BJ (cell line): ENCODE results near the gene NOP53. TPM values are rescaled to one million over a fixed set of nuclear protein-coding genes. Genes with fewer than 3 reads are reported as not detected.
A peak's percentile ranks its signal among the peaks of the same experiment; 100 is the strongest.

Experiments used
- CTCF ChIA-PET: fragments of 350-600 bp; formaldehyde crosslinking; extraction: SDS; loops from one replicate; lab custom pipeline; 2021; ENCODE audit warnings: antibody characterized with exemption, inconsistent platforms; lab: Yijun Ruan, JAX
- POLR2A ChIA-PET: fragments of 300-600 bp; sonication (Branson Sonifier 250); formaldehyde crosslinking; extraction: SDS; loops from one replicate; lab custom pipeline; 2021; ENCODE audit warnings: antibody characterized with exemption; lab: Charles Lee
- DNase-seq: peaks from one replicate; pipeline ENCODE4 v3.0.0-alpha.2; 2011; ENCODE audit warnings: low read depth
- H3K27me3 ChIP-seq: 2 replicates; pipeline ENCODE4 v1.6.0; 2011; ENCODE audit warnings: low read length; ENCODE audit not compliant: control insufficient read depth, insufficient read depth
- H3K36me3 ChIP-seq: 2 replicates; pipeline ENCODE4 v1.5.1; 2011; ENCODE audit warnings: low read length; ENCODE audit not compliant: control insufficient read depth, insufficient read depth
- H3K4me3 ChIP-seq: 2 replicates; pipeline ENCODE4 v1.5.1; 2011; ENCODE audit warnings: low read depth, mild to moderate bottlenecking, control low read depth, low read length
- CTCF ChIP-seq: IDR thresholded peaks from 2 replicates; pipeline ENCODE4 v1.5.1; 2011; ENCODE audit warnings: low read depth, mild to moderate bottlenecking, control low read depth, inconsistent platforms, low read length, moderate library complexity; ENCODE audit not compliant: insufficient read depth
- polyA plus RNA-seq: library from polyadenylated mRNA; depleted of rRNA; stranded (reverse); fragments of >200 nt; gene quantifications from 2 replicates; pipeline ENCODE4 v1.2.3, GENCODE V29; 2011

The NOP53 gene
- polyA plus RNA-seq, 1 experiment = 135 TPM

DNA sequence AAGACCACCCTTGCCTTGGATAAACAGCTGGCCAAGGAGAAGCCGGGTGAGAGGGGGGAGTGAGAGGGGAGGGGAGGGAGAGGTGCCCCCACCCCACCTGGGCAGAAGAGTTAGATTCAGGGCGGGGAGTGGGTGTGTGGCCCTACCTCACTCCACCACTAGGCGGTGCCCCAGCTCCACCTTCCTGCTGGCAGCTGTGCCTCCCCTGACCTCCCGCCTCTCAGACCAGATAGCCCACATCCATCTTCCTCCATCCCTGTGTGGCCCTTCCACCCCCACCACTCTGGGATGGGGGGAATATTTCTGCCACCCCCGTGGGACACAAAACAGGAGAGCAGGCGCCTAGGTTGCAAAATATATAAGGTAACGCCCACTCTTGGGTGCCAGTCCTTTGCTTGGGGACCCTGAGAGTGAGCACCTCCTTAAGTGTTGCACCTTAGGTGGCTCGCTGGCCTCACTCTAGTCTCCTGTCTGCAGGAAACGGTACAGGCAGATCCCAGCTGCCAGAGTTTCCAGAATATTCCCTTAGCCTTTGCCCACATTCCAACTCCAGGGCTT, 45.9 kb upstream of the NOP53 start:
- peak; percentile 82 for TF ChIP-seq CTCF
- Histone ChIP-seq H3K4me3 (no peak overlapping the region), H3K36me3 (peaks cover 26% of the 10 kb centered on the region), H3K27me3 (no peaks in the 10 kb centered on the region)
- ChIA-PET CTCF (interaction anchor here (0.6 to 19.3 kb wide), 23 partner anchors 8 to 351 kb away, joined by 3 to 428 read pairs (median 6); partner anchors contain the start of genes DHX34, EHD2 and NAPA), POLR2A (no interaction called here)
- DNase-seq = no peak

DNA sequence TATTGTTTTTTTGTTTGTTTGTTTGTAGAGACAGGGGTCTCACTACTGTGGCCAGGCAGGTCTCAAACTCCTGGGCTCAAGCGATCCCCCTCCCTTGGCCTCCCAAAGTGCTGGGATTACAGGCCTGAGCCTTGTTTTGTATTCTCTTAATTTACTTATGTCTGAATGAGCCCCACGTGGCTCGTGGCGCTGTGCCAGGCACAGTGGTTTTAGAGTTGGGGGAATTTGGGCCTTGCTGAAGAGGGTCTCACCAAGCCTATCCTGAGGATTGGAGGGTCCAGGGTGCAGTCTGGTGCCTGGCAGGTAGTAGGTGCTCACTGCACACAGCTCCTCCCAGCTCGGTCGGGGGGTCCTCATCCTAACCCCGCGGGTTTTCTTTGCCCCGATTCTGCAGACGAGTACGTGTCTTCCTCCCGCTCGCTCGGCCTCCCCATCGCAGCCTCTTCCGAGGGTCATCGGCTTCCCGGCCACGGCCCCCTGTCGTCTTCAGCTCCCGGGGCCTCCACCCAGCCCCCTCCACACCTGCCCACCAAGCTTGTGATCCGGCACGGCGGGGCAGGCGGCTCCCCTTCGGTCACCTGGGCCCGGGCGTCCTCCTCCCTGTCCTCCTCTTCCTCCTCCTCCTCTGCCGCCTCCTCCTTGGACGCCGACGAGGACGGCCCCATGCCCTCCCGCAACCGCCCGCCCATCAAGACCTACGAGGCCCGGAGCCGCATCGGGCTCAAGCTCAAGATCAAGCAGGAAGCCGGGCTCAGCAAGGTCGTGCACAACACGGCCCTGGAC, 44.2 kb upstream of the NOP53 start:
- no peaks in the 10 kb centered on the region for H3K27me3 ChIP-seq
- H3K36me3 ChIP-seq = peaks cover 23% of the 10 kb centered on the region
- DNase-seq = no peak
- POLR2A ChIA-PET = no interaction called here
- no peak overlapping the region for H3K4me3 ChIP-seq
- TF ChIP-seq CTCF = no peak
- CTCF ChIA-PET = interaction anchor here (1.0 to 19.3 kb wide), 4 partner anchors 11 to 269 kb away, joined by 3 to 428 read pairs (median 10); partner anchors contain the start of gene NAPA

DNA sequence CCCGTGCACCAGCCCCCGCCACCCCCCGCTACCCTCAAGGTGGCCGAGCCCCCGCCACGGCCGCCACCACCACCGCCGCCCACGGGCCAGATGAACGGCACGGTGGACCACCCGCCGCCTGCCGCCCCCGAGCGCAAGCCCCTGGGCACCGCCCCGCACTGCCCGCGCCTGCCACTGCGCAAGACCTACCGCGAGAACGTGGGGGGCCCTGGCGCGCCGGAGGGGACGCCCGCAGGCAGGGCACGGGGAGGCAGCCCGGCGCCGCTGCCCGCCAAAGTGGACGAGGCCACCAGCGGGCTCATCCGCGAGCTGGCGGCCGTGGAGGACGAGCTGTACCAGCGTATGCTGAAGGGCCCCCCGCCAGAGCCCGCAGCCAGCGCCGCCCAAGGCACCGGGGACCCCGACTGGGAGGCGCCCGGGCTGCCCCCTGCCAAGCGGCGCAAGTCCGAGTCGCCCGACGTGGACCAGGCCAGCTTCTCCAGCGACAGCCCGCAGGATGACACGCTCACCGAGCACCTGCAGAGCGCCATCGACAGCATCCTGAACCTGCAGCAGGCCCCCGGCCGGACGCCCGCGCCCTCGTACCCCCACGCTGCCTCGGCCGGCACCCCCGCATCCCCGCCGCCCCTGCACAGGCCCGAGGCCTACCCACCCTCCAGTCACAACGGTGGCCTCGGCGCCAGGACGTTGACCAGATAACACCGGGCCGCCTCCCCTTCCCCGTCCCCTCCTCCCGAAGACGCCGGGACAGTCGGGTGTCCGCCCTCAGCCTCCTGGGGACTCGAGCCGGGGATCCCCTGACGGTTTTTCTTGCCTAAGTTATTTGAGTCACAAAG, 43.4 kb upstream of the NOP53 start:
- ChIA-PET CTCF (interaction anchor here (1.0 to 19.3 kb wide), 4 partner anchors 41 to 270 kb away, joined by 3 to 428 read pairs (median 10); partner anchors contain the start of gene NAPA), POLR2A (no interaction called here)
- no peak for DNase-seq

GRCh38 chr19:47702671-47703070, 42.7 kb upstream of the NOP53 start:
- Histone ChIP-seq H3K36me3 (peaks cover 23% of the 10 kb centered on the region), H3K27me3 (no peaks in the 10 kb centered on the region), H3K4me3 (no peak overlapping the region)
- ChIA-PET POLR2A (no interaction called here), CTCF (interaction anchor here (0.6 to 19.3 kb wide), 4 partner anchors 10 to 271 kb away, joined by 3 to 428 read pairs (median 8); partner anchors contain the start of gene EHD2)
- DNase-seq = no peak
- TF ChIP-seq CTCF = no peak

More for the DNA sequence above, 43.4 kb upstream of the NOP53 start:
- peaks cover 23% of the 10 kb centered on the region for H3K36me3 ChIP-seq
- H3K4me3 ChIP-seq = no peak overlapping the region
- no peaks in the 10 kb centered on the region for H3K27me3 ChIP-seq
- TF ChIP-seq CTCF = no peak
